Neural cell (in vitro differentiated cells): Measurements from ENCODE around the gene STK40. TPM values are rescaled to one million over a fixed set of nuclear protein-coding genes. Genes with fewer than 3 reads are reported as not detected.
A peak's percentile ranks its signal among the peaks of the same experiment; 100 is the strongest.

Experiments used
- H2AFZ ChIP-seq: fragments of 200-600, 300-800 bp; sonication (generic), shearing (Covaris generic); 2 replicates; pipeline ENCODE4 v1.6.0; 2014; ENCODE audit warnings: low read depth, mild to moderate bottlenecking, antibody characterized with exemption, low read length, moderate library complexity
- H3F3A ChIP-seq: fragments of 200-600 bp; shearing (Covaris generic); 2 replicates; pipeline ENCODE4 v1.6.1; 2016; ENCODE audit warnings: mild to moderate bottlenecking, moderate library complexity, mixed read lengths, antibody characterized with exemption, low read length; ENCODE audit not compliant: insufficient read depth, poor library complexity, severe bottlenecking
- H3K27ac ChIP-seq: fragments of 200-600, 300-800 bp; sonication (generic), shearing (Covaris generic); 2 replicates; pipeline ENCODE4 v1.5.1; 2014; ENCODE audit warnings: mild to moderate bottlenecking, low read length, moderate library complexity
- H3K27me3 ChIP-seq: fragments of 300-800, 200-600 bp; sonication (generic), shearing (Covaris generic); 2 replicates; pipeline ENCODE4 v1.6.0; 2014; ENCODE audit warnings: mild to moderate bottlenecking, low read depth, low read length, moderate library complexity; ENCODE audit not compliant: insufficient read depth
- H3K36me3 ChIP-seq: fragments of 300-800, 200-600 bp; sonication (generic), shearing (Covaris generic); 2 replicates; pipeline ENCODE4 v1.5.1; 2014; ENCODE audit warnings: mild to moderate bottlenecking, antibody characterized with exemption, low read length, moderate library complexity; ENCODE audit not compliant: insufficient read depth
- H3K4me2 ChIP-seq: fragments of 300-800, 200-600 bp; sonication (generic), shearing (Covaris generic); 2 replicates; pipeline ENCODE4 v1.6.0; 2014; ENCODE audit warnings: mild to moderate bottlenecking, low read length
- H3K4me3 ChIP-seq: fragments of 300-800, 200-600 bp; sonication (generic), shearing (Covaris generic); 2 replicates; pipeline ENCODE4 v1.5.1; 2014; ENCODE audit warnings: mild to moderate bottlenecking, low read length, moderate library complexity
- H3K79me2 ChIP-seq: fragments of 200-600 bp; shearing (Covaris generic); replicated peaks from 2 replicates; pipeline ENCODE4 v1.6.0; 2014; ENCODE audit warnings: mild to moderate bottlenecking, low read length, moderate library complexity; ENCODE audit not compliant: insufficient read depth
- H3K9ac ChIP-seq: fragments of 300-800, 200-600 bp; sonication (generic), shearing (Covaris generic); 2 replicates; pipeline ENCODE4 v1.6.1; 2016; ENCODE audit warnings: mild to moderate bottlenecking, low read length, mixed read lengths
- H3K9me2 ChIP-seq: fragments of 200-600 bp; shearing (Covaris generic); 2 replicates; pipeline ENCODE4 v1.6.1; 2016; ENCODE audit warnings: mild to moderate bottlenecking, low read length, mixed read lengths; ENCODE audit not compliant: insufficient read depth
- H3K9me3 ChIP-seq: fragments of 200-600, 300-800 bp; sonication (generic), shearing (Covaris generic); 2 replicates; pipeline ENCODE4 v1.6.1; 2016; ENCODE audit warnings: mild to moderate bottlenecking, mixed run types, low read length, moderate library complexity, mixed read lengths
- H4K20me1 ChIP-seq: fragments of 200-600 bp; shearing (Covaris generic); 2 replicates; pipeline ENCODE4 v1.6.1; 2016; ENCODE audit warnings: mild to moderate bottlenecking, mixed run types; ENCODE audit not compliant: insufficient read depth
- CTCF ChIP-seq: fragments of 450-650 bp; IDR thresholded peaks from 2 replicates; pipeline ENCODE4 v1.5.1; 2014; ENCODE audit warnings: antibody characterized with exemption, mild to moderate bottlenecking, moderate library complexity; ENCODE audit not compliant: poor library complexity, severe bottlenecking
- EP300 ChIP-seq: fragments of 450-650 bp; conservative IDR thresholded peaks from 2 replicates; pipeline ENCODE4 v1.6.1; 2014; ENCODE audit warnings: antibody characterized with exemption, mild to moderate bottlenecking, moderate library complexity; ENCODE audit not compliant: poor library complexity, severe bottlenecking
- EZH2 ChIP-seq: fragments of 200-600, 300-800 bp; shearing (Covaris generic), sonication (generic); IDR thresholded peaks from 2 replicates; pipeline ENCODE4 v1.6.1; 2014; ENCODE audit warnings: antibody characterized with exemption, low read length, borderline replicate concordance, mild to moderate bottlenecking; ENCODE audit not compliant: insufficient read depth, poor library complexity, severe bottlenecking
- MXI1 ChIP-seq: fragments of 450-650 bp; conservative IDR thresholded peaks from 2 replicates; pipeline ENCODE4 v1.6.1; 2014; ENCODE audit warnings: antibody characterized with exemption, mild to moderate bottlenecking; ENCODE audit not compliant: poor library complexity, severe bottlenecking
- POLR2AphosphoS5 ChIP-seq: IDR thresholded peaks from 2 replicates; pipeline ENCODE4 v1.6.1; 2012
- RAD21 ChIP-seq: fragments of 450-650 bp; conservative IDR thresholded peaks from 2 replicates; pipeline ENCODE4 v1.6.1; 2014; ENCODE audit warnings: antibody characterized with exemption, mild to moderate bottlenecking, moderate library complexity
- REST ChIP-seq: IDR thresholded peaks from 2 replicates; pipeline ENCODE4 v1.6.1; 2012; ENCODE audit warnings: borderline replicate concordance
- SMC3 ChIP-seq: fragments of 450-650 bp; conservative IDR thresholded peaks from 2 replicates; pipeline ENCODE4 v1.6.1; 2014; ENCODE audit warnings: antibody characterized with exemption, mild to moderate bottlenecking, moderate library complexity; ENCODE audit not compliant: poor library complexity
- TAF1 ChIP-seq: IDR thresholded peaks from 2 replicates; pipeline ENCODE4 v1.6.1; 2012; ENCODE audit warnings: low read depth
- polyA plus RNA-seq: library from polyadenylated mRNA; depleted of rRNA; stranded (reverse); fragments of >200 nt; gene quantifications from 2 replicates; pipeline ENCODE4 v1.2.3, GENCODE V29; 2014

The STK40 gene
- polyA plus RNA-seq, 1 donor from 2014 or later = 8.4 TPM

GRCh38 chr1:36401602-36402503 lies 16.1 kb upstream of the STK40 start:
- no peak overlapping the region for H2AFZ ChIP-seq
- H3K27me3 ChIP-seq = no peaks in the 10 kb centered on the region
- H3K9me3 ChIP-seq = no peaks in the 10 kb centered on the region
- H3F3A ChIP-seq = no peaks in the 10 kb centered on the region
- no peak overlapping the region for H3K9ac ChIP-seq
- peak overlapping the region; percentile 40 for H3K4me3 ChIP-seq
- no peaks in the 10 kb centered on the region for H3K36me3 ChIP-seq
- no peak overlapping the region for H3K4me2 ChIP-seq
- no peak overlapping the region for H3K27ac ChIP-seq
- no peaks in the 10 kb centered on the region for H3K79me2 ChIP-seq
- no peaks in the 10 kb centered on the region for H3K9me2 ChIP-seq
- no peak for TF ChIP-seq SMC3
- TF ChIP-seq RAD21 = no peak
- no peak for TF ChIP-seq EZH2
- TF ChIP-seq TAF1 = no peak
- TF ChIP-seq POLR2AphosphoS5 = no peak
- TF ChIP-seq EP300 = no peak
- TF ChIP-seq REST = no peak
- TF ChIP-seq CTCF = no peak
- no peak for TF ChIP-seq MXI1
- no peaks in the 10 kb centered on the region for H4K20me1 ChIP-seq

- Histone ChIP-seq H3F3A (no peaks in the 10 kb centered on the region), H3K36me3 (no peaks in the 10 kb centered on the region), H3K79me2 (no peaks in the 10 kb centered on the region), H3K9me3 (no peaks in the 10 kb centered on the region), H3K27me3 (no peaks in the 10 kb centered on the region), H3K27ac (no peak overlapping the region), H3K9ac (peak overlapping the region; percentile 5), H2AFZ (no peak overlapping the region), H3K9me2 (no peaks in the 10 kb centered on the region), H3K4me3 (peak overlapping the region; percentile 40), H3K4me2 (no peak overlapping the region), H4K20me1 (no peaks in the 10 kb centered on the region)
- no peak for TF ChIP-seq CTCF
Observed at GRCh38 chr1:36400825-36401601, 15.3 kb upstream of the STK40 start.
